Panc1 (cell line): ENCODE results near the gene SDC3. TPM values are rescaled to one million over a fixed set of nuclear protein-coding genes. Genes with fewer than 3 reads are reported as not detected.

Experiments
- ATAC-seq: fragments of 200-7000 bp; cut with Tn5 transposase; 2 replicates; pipeline ENCODE4 v1.9.1; 2020; ENCODE audit warnings: mild to moderate bottlenecking, moderate library complexity
- BruUV-seq: library from RNA; stranded (reverse); fragments of 400-500 nt; replicated peaks from 2 replicates; lab custom pipeline; 2021; lab: Mats Ljungman, UMichigan
- CTCF ChIA-PET: fragments of 300-600 bp; sonication (Branson Sonifier 250); formaldehyde crosslinking; loops from one replicate; lab custom pipeline; 2022; ENCODE audit warnings: antibody characterized with exemption; lab: Charles Lee
- POLR2A ChIA-PET: fragments of 300-600 bp; sonication (Branson Sonifier 250); formaldehyde crosslinking; loops from one replicate; lab custom pipeline; 2022; ENCODE audit warnings: antibody characterized with exemption; lab: Charles Lee
- DNase-seq: peaks from one replicate; pipeline ENCODE4 v3.0.0-alpha.2; 2010; ENCODE audit warnings: low read depth, low spot score
- H3K27ac ChIP-seq: 2 replicates; pipeline ENCODE4 v1.5.1; 2011; ENCODE audit warnings: mild to moderate bottlenecking, low read length, inconsistent platforms
- H3K27me3 ChIP-seq: fragments of 200-500 bp; sonication (Bioruptor generic); 2 replicates; pipeline ENCODE4 v1.6.0; 2014; ENCODE audit warnings: low read length, inconsistent platforms; ENCODE audit not compliant: control insufficient read depth, insufficient read depth
- H3K36me3 ChIP-seq: fragments of 200-500 bp; sonication (Bioruptor generic); 2 replicates; pipeline ENCODE4 v1.5.1; 2014; ENCODE audit warnings: inconsistent platforms, mild to moderate bottlenecking, low read length, moderate library complexity; ENCODE audit not compliant: control insufficient read depth, insufficient read depth
- H3K4me1 ChIP-seq: 2 replicates; pipeline ENCODE4 v1.5.1; 2011; ENCODE audit warnings: inconsistent platforms, mild to moderate bottlenecking, low read length, moderate library complexity; ENCODE audit not compliant: control insufficient read depth, insufficient read depth
- H3K4me3 ChIP-seq, 2 experiments: 2 replicates each; pipeline ENCODE4 v1.5.1; 2011 to 2012; ENCODE audit warnings: low read depth in 2 of 2, low read length in 2 of 2, mild to moderate bottlenecking in 2 of 2, inconsistent platforms in 1 of 2, moderate library complexity in 1 of 2
- H3K9me3 ChIP-seq: fragments of 200-500 bp; sonication (Bioruptor generic); 2 replicates; pipeline ENCODE4 v1.5.1; 2014; ENCODE audit warnings: low read depth, mild to moderate bottlenecking, inconsistent platforms, low read length, moderate library complexity; ENCODE audit not compliant: control insufficient read depth, insufficient read depth
- POLR2AphosphoS5 ChIP-seq: IDR thresholded peaks from 2 replicates; pipeline ENCODE4 v1.6.1; 2012; ENCODE audit warnings: mild to moderate bottlenecking, low read depth, low read length, moderate library complexity
- SIN3A ChIP-seq: IDR thresholded peaks from 2 replicates; pipeline ENCODE4 v1.6.1; 2012; ENCODE audit warnings: low read depth, mild to moderate bottlenecking, low read length, moderate library complexity, borderline replicate concordance; ENCODE audit not compliant: insufficient read depth
- TCF7L2 ChIP-seq: IDR thresholded peaks from 2 replicates; pipeline ENCODE4 v1.6.1; 2011; ENCODE audit warnings: mild to moderate bottlenecking, low read depth, low read length, inconsistent platforms
- in situ Hi-C: cut with HindIII; loops from 2 replicates; pipeline ENCODE4 v1.10.0; 2016; ENCODE audit warnings: low sequenced_read_pairs, low pct_unique_long_range_greater_than_20kb
- intact Hi-C: fragments of 100-400 bp; cut with micrococcal nuclease; formaldehyde crosslinking; loops from one replicate; pipeline ENCODE4 v1.10.0; 2022; ENCODE audit not compliant: unreplicated experiment
- total RNA-seq: library from RNA; stranded (reverse); gene quantifications from one replicate; pipeline ENCODE4 v1.2.1, GENCODE V29; 2021; ENCODE audit not compliant: unreplicated experiment
- TF ChIP-seq, protein P1 (sequence below): fragments of 450-650 bp; IDR thresholded peaks from 2 replicates; pipeline ENCODE4 v1.5.1; 2017; ENCODE audit warnings: mild to moderate bottlenecking
- TF ChIP-seq, protein P2 (sequence below), 2 experiments: IDR thresholded peaks; 2 replicates each; pipeline ENCODE4 v1.6.1; 2011 to 2012; ENCODE audit warnings: low read depth in 2 of 2, control low read depth in 1 of 2, low read length in 1 of 2, mild to moderate bottlenecking in 1 of 2, moderate library complexity in 1 of 2; ENCODE audit not compliant: insufficient read depth in 1 of 2

The SDC3 gene
- total RNA-seq, 1 experiment from 2014 or later, result 36.1 TPM

DNA sequence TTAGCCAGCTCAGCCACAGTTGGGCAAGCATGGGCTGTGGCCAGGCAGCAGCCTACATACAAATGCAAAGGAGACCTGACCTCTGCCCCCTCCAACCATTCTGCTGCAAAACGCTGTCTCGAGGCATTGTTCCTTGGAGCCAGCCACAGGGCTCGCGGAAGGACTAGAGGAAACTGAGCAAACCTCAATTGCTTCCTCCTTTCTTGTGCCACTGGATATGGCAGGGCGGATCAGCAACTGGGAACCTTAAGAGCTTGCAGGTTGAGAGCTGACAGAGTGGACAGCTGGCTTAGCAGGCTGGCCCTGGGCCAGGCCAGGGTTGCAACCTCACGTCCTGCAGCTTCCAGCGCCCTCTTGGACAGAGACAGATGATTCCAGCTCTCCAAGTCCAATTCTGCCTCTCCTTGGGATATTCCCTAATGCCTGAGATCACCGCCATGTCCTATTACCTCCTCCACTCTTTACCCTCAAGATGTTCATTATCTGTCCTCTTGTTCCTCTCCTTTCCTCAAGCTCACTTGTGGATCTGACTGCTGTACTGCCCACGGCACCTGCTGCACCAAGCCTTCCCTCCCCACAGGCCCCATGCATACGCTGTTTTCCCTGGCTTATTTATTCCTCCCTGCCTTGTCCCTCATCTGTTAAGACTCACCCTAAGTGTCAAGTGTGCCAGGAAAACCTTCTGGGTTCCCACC, 67.5 kb downstream of the SDC3 start:
- Histone ChIP-seq H3K27ac (no peak overlapping the region), H3K36me3 (no peaks in the 10 kb centered on the region), H3K4me3 (no peak overlapping the region), H3K4me1 (no peaks in the 10 kb centered on the region), H3K9me3 (no peaks in the 10 kb centered on the region), H3K27me3 (no peaks in the 10 kb centered on the region)
- no peak for DNase-seq
- intact Hi-C loops, result no loop called here
- BruUV-seq, result no TSS peak
- ChIA-PET CTCF (no interaction called here), POLR2A (interaction anchor here (0.7 kb wide), 1 partner anchor 93 kb away, joined by 6 read pairs; no protein-coding TSS in a partner anchor)
- in situ Hi-C loops, result no loop called here
- TF ChIP-seq, protein P1, sequence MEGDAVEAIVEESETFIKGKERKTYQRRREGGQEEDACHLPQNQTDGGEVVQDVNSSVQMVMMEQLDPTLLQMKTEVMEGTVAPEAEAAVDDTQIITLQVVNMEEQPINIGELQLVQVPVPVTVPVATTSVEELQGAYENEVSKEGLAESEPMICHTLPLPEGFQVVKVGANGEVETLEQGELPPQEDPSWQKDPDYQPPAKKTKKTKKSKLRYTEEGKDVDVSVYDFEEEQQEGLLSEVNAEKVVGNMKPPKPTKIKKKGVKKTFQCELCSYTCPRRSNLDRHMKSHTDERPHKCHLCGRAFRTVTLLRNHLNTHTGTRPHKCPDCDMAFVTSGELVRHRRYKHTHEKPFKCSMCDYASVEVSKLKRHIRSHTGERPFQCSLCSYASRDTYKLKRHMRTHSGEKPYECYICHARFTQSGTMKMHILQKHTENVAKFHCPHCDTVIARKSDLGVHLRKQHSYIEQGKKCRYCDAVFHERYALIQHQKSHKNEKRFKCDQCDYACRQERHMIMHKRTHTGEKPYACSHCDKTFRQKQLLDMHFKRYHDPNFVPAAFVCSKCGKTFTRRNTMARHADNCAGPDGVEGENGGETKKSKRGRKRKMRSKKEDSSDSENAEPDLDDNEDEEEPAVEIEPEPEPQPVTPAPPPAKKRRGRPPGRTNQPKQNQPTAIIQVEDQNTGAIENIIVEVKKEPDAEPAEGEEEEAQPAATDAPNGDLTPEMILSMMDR, result no peak
- TF ChIP-seq, protein P2, sequence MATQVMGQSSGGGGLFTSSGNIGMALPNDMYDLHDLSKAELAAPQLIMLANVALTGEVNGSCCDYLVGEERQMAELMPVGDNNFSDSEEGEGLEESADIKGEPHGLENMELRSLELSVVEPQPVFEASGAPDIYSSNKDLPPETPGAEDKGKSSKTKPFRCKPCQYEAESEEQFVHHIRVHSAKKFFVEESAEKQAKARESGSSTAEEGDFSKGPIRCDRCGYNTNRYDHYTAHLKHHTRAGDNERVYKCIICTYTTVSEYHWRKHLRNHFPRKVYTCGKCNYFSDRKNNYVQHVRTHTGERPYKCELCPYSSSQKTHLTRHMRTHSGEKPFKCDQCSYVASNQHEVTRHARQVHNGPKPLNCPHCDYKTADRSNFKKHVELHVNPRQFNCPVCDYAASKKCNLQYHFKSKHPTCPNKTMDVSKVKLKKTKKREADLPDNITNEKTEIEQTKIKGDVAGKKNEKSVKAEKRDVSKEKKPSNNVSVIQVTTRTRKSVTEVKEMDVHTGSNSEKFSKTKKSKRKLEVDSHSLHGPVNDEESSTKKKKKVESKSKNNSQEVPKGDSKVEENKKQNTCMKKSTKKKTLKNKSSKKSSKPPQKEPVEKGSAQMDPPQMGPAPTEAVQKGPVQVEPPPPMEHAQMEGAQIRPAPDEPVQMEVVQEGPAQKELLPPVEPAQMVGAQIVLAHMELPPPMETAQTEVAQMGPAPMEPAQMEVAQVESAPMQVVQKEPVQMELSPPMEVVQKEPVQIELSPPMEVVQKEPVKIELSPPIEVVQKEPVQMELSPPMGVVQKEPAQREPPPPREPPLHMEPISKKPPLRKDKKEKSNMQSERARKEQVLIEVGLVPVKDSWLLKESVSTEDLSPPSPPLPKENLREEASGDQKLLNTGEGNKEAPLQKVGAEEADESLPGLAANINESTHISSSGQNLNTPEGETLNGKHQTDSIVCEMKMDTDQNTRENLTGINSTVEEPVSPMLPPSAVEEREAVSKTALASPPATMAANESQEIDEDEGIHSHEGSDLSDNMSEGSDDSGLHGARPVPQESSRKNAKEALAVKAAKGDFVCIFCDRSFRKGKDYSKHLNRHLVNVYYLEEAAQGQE (IDR thresholded peaks at IDR 0.05; ENCODE audit: insufficient read depth in 1 of 2, low read depth in 2 of 2, low read length in 1 of 2), result no peak
- no peak for TF ChIP-seq SIN3A
- TF ChIP-seq TCF7L2, result no peak
- TF ChIP-seq POLR2AphosphoS5, result no peak
- ATAC-seq, result no peak

DNA sequence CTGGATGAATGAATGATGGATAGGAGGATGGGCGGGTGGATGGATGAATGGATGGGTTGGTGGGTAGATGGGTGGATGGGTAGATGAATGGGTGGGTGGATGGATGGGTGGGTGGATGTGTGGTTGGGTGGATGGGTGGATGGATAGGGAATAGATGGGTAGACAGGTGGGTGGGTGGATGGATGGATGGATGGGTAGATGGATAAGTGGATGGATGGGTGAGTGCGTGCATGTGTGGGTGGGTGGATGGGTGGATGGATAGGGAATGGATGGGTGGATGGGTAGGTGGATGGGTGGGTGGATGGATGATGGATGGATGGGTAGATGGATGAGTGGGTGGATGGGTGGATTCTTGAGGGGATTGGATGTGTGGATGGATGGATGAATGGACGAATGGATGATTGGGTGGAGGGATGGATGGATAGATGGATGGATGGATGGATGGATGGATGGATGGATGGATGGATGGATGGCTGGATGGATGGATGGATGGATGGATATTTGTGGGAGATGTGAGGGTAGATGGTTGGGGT, 68.7 kb downstream of the SDC3 start:
- no peaks in the 10 kb centered on the region for H3K27me3 ChIP-seq

More for the DNA sequence above, 68.7 kb downstream of the SDC3 start:
- in situ Hi-C loops (no loop called here), intact Hi-C loops (no loop called here)
- TF ChIP-seq TCF7L2 (no peak), POLR2AphosphoS5 (no peak), SIN3A (no peak)
- TF ChIP-seq, protein P2 (IDR thresholded peaks at IDR 0.05; ENCODE audit: insufficient read depth in 1 of 2, low read depth in 2 of 2, low read length in 1 of 2), result no peak
- TF ChIP-seq, protein P1, result no peak
- no peak overlapping the region for H3K27ac ChIP-seq
- BruUV-seq, result no TSS peak
- ATAC-seq (no peak), DNase-seq (no peak)
- no peaks in the 10 kb centered on the region for H3K9me3 ChIP-seq
- H3K4me3 ChIP-seq, result no peak overlapping the region
- POLR2A ChIA-PET, result no interaction called here
- no peaks in the 10 kb centered on the region for H3K36me3 ChIP-seq
- H3K4me1 ChIP-seq, result no peaks in the 10 kb centered on the region
- CTCF ChIA-PET, result no interaction called here
